Hepatocyte (in vitro differentiated cells): ENCODE results near the gene PNPLA1. TPM values are rescaled to one million over a fixed set of nuclear protein-coding genes. Genes with fewer than 3 reads are reported as not detected.

Experiments
- DNase-seq: peaks from one replicate; pipeline ENCODE4 v3.0.0-alpha.2; 2016; ENCODE audit warnings: low spot score
- H2AFZ ChIP-seq: fragments of 200-600 bp; sonication (generic); 2 replicates; pipeline ENCODE4 v1.6.0; 2016; ENCODE audit warnings: antibody characterized with exemption, mild to moderate bottlenecking
- H3K27ac ChIP-seq: fragments of 200-600 bp; sonication (generic); 2 replicates; pipeline ENCODE4 v1.5.1; 2016; ENCODE audit warnings: mild to moderate bottlenecking
- H3K27me3 ChIP-seq: fragments of 200-600 bp; sonication (generic); 2 replicates; pipeline ENCODE4 v1.6.1; 2016
- H3K36me3 ChIP-seq: fragments of 200-600 bp; sonication (generic); replicated peaks from 2 replicates; pipeline ENCODE4 v1.5.1; 2016; ENCODE audit warnings: low read depth; ENCODE audit not compliant: insufficient read depth
- H3K4me1 ChIP-seq: fragments of 200-600 bp; sonication (generic); 2 replicates; pipeline ENCODE4 v1.5.1; 2016; ENCODE audit warnings: mild to moderate bottlenecking, moderate library complexity; ENCODE audit not compliant: insufficient read depth
- H3K4me2 ChIP-seq: fragments of 200-600 bp; sonication (generic); 2 replicates; pipeline ENCODE4 v1.6.0; 2016
- H3K4me3 ChIP-seq: fragments of 200-600 bp; sonication (generic); 2 replicates; pipeline ENCODE4 v1.5.1; 2016; ENCODE audit warnings: mild to moderate bottlenecking
- H3K79me2 ChIP-seq: fragments of 200-600 bp; sonication (generic); 2 replicates; pipeline ENCODE4 v1.6.0; 2017; ENCODE audit warnings: mild to moderate bottlenecking
- H3K9me2 ChIP-seq: fragments of 200-600 bp; sonication (generic); replicated peaks from 2 replicates; pipeline ENCODE4 v1.6.0; 2017; ENCODE audit warnings: mild to moderate bottlenecking; ENCODE audit not compliant: insufficient read depth
- H3K9me3 ChIP-seq: fragments of 200-600 bp; sonication (generic); 2 replicates; pipeline ENCODE4 v1.5.1; 2016; ENCODE audit warnings: low read depth, mild to moderate bottlenecking
- H4K20me1 ChIP-seq: fragments of 200-600 bp; sonication (generic); 2 replicates; pipeline ENCODE4 v1.6.0; 2016; ENCODE audit warnings: mild to moderate bottlenecking; ENCODE audit not compliant: insufficient read depth, poor library complexity, severe bottlenecking
- EZH2 ChIP-seq: fragments of 200-600 bp; sonication (generic); IDR thresholded peaks from 2 replicates; pipeline ENCODE4 v1.6.1; 2016; ENCODE audit warnings: antibody characterized with exemption, mild to moderate bottlenecking, borderline replicate concordance
- EZH2phosphoT487 ChIP-seq: fragments of 200-600 bp; sonication (generic); IDR thresholded peaks from one replicate; pipeline ENCODE4 v1.6.1; 2018; ENCODE audit warnings: antibody characterized with exemption, mild to moderate bottlenecking, low read depth, moderate library complexity; ENCODE audit not compliant: unreplicated experiment, severe bottlenecking
- WGBS: methylation state at CpG from one replicate; pipeline ENCODE4 v1.1.6; 2016; ENCODE audit warnings: low lambda C conversion rate; ENCODE audit errors: missing lambda C conversion rate; 5-methylcytosine and 5-hydroxymethylcytosine counted together
- polyA plus RNA-seq: library from polyadenylated mRNA; unstranded; fragments of >200 nt; fragmentation: Nextera tagmentation; extraction: Ambion mirVana; gene quantifications from 2 replicates; pipeline ENCODE4 v1.2.1, GENCODE V29; 2016
- total RNA-seq: library from RNA; depleted of rRNA; stranded (reverse); fragments of >200 nt; gene quantifications from 2 replicates; pipeline ENCODE4 v1.2.3, GENCODE V29; 2014
- TF ChIP-seq, protein P1 (sequence below): fragments of 200-600 bp; sonication (generic); IDR thresholded peaks from 2 replicates; pipeline ENCODE4 v1.5.1; 2016; ENCODE audit warnings: antibody characterized with exemption, mild to moderate bottlenecking; ENCODE audit not compliant: poor library complexity

The PNPLA1 gene
- total and polyA plus RNA-seq, 2 experiments from 2014 or later, result 0.48 to 0.57 TPM

- H4K20me1 ChIP-seq, result no peaks in the 10 kb centered on the region
- H3K27me3 ChIP-seq, result no peaks in the 10 kb centered on the region
- WGBS, result 87% methylated on average over 8 of the region's 8 CpGs
- H3K79me2 ChIP-seq, result no peaks in the 10 kb centered on the region
- no peaks in the 10 kb centered on the region for H3K36me3 ChIP-seq
- no peaks in the 10 kb centered on the region for H3K9me3 ChIP-seq
- H3K4me3 ChIP-seq, result no peak overlapping the region
- TF ChIP-seq EZH2 (no peak), EZH2phosphoT487 (no peak)
- TF ChIP-seq, protein P1, sequence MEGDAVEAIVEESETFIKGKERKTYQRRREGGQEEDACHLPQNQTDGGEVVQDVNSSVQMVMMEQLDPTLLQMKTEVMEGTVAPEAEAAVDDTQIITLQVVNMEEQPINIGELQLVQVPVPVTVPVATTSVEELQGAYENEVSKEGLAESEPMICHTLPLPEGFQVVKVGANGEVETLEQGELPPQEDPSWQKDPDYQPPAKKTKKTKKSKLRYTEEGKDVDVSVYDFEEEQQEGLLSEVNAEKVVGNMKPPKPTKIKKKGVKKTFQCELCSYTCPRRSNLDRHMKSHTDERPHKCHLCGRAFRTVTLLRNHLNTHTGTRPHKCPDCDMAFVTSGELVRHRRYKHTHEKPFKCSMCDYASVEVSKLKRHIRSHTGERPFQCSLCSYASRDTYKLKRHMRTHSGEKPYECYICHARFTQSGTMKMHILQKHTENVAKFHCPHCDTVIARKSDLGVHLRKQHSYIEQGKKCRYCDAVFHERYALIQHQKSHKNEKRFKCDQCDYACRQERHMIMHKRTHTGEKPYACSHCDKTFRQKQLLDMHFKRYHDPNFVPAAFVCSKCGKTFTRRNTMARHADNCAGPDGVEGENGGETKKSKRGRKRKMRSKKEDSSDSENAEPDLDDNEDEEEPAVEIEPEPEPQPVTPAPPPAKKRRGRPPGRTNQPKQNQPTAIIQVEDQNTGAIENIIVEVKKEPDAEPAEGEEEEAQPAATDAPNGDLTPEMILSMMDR, result no peak
- no peak overlapping the region for H2AFZ ChIP-seq
- no peaks in the 10 kb centered on the region for H3K9me2 ChIP-seq
- peak overlapping the region; percentile 68 for H3K4me2 ChIP-seq
- H3K4me1 ChIP-seq, result peaks cover 21% of the 10 kb centered on the region
- no peak for DNase-seq
- H3K27ac ChIP-seq, result peak overlapping the region; percentile 98
Measured at GRCh38 chr6:36333171-36333895, 63.5 kb downstream of the PNPLA1 start.

- peaks cover 21% of the 10 kb centered on the region for H3K4me1 ChIP-seq
- WGBS, result 62% methylated on average over 20 of the region's 20 CpGs
- no peaks in the 10 kb centered on the region for H3K79me2 ChIP-seq
- H4K20me1 ChIP-seq, result no peaks in the 10 kb centered on the region
- no peaks in the 10 kb centered on the region for H3K27me3 ChIP-seq
- no peak overlapping the region for H2AFZ ChIP-seq
- no peak overlapping the region for H3K4me3 ChIP-seq
- peak; percentile 46 for DNase-seq
- H3K9me2 ChIP-seq, result no peaks in the 10 kb centered on the region
- H3K36me3 ChIP-seq, result no peaks in the 10 kb centered on the region
- H3K9me3 ChIP-seq, result no peaks in the 10 kb centered on the region
- TF ChIP-seq, protein P1, result no peak
- no peak for TF ChIP-seq EZH2
- TF ChIP-seq EZH2phosphoT487, result no peak
- H3K27ac ChIP-seq, result peak overlapping the region; percentile 98
- H3K4me2 ChIP-seq, result peak overlapping the region; percentile 68
Measured at GRCh38 chr6:36333931-36334725, 64.3 kb downstream of the PNPLA1 start.

- WGBS, result 41% methylated on average over 14 of the region's 14 CpGs
- Histone ChIP-seq H3K27ac (peak overlapping the region; percentile 98), H3K36me3 (no peaks in the 10 kb centered on the region), H4K20me1 (no peaks in the 10 kb centered on the region), H3K79me2 (no peaks in the 10 kb centered on the region), H3K4me2 (peak overlapping the region; percentile 68), H3K9me3 (no peaks in the 10 kb centered on the region), H3K4me1 (peaks cover 21% of the 10 kb centered on the region), H3K27me3 (no peaks in the 10 kb centered on the region), H2AFZ (no peak overlapping the region), H3K9me2 (no peaks in the 10 kb centered on the region), H3K4me3 (no peak overlapping the region)
- DNase-seq, result peak; percentile 79
- TF ChIP-seq EZH2, result no peak
- TF ChIP-seq, protein P1, result no peak
Measured at GRCh38 chr6:36334832-36335459, 65.1 kb downstream of the PNPLA1 start.
